Osteoblast (primary cell): ENCODE data around the gene ACCSL. TPM values are rescaled to one million over a fixed set of nuclear protein-coding genes. Genes with fewer than 3 reads are reported as not detected.

Source experiments
- DNase-seq: peaks from one replicate; pipeline ENCODE4 v3.0.0; 2011; ENCODE audit warnings: low spot score, mixed read lengths; ENCODE audit not compliant: insufficient read length; ENCODE audit errors: missing footprints
- H2AFZ ChIP-seq: 2 replicates; pipeline ENCODE4 v1.6.0; 2011; ENCODE audit warnings: mild to moderate bottlenecking, low read length
- H3K27ac ChIP-seq: 2 replicates; pipeline ENCODE4 v1.5.1; 2011; ENCODE audit warnings: mild to moderate bottlenecking, low read depth, low read length, moderate library complexity
- H3K27me3 ChIP-seq: 2 replicates; pipeline ENCODE4 v1.6.0; 2012; ENCODE audit warnings: mild to moderate bottlenecking, control low read depth, inconsistent platforms, low read length, moderate library complexity; ENCODE audit not compliant: insufficient read depth
- H3K36me3 ChIP-seq: 2 replicates; pipeline ENCODE4 v1.5.1; 2011; ENCODE audit warnings: mild to moderate bottlenecking, low read length, control low read depth, moderate library complexity; ENCODE audit not compliant: insufficient read depth
- H3K4me1 ChIP-seq: 2 replicates; pipeline ENCODE4 v1.5.1; 2011; ENCODE audit warnings: mild to moderate bottlenecking, low read length, control low read depth, moderate library complexity; ENCODE audit not compliant: insufficient read depth
- H3K4me2 ChIP-seq: 2 replicates; pipeline ENCODE4 v1.6.0; 2011; ENCODE audit warnings: mild to moderate bottlenecking, low read length; ENCODE audit not compliant: insufficient read depth
- H3K4me3 ChIP-seq: fragments of 200-600 bp; sonication (generic); 3 replicates; pipeline ENCODE4 v1.5.1; 2012; ENCODE audit warnings: mild to moderate bottlenecking, low read length, inconsistent platforms; ENCODE audit not compliant: insufficient read depth
- H3K79me2 ChIP-seq: 2 replicates; pipeline ENCODE4 v1.6.0; 2012; ENCODE audit warnings: mild to moderate bottlenecking, low read length, control low read depth, inconsistent platforms; ENCODE audit not compliant: insufficient read depth
- H3K9me3 ChIP-seq: 2 replicates; pipeline ENCODE4 v1.5.1; 2011; ENCODE audit warnings: low read depth, low read length, control low read depth
- H4K20me1 ChIP-seq: 2 replicates; pipeline ENCODE4 v1.6.0; 2012; ENCODE audit warnings: mild to moderate bottlenecking, low read length, control low read depth; ENCODE audit not compliant: insufficient read depth
- CTCF ChIP-seq: IDR thresholded peaks from 2 replicates; pipeline ENCODE4 v1.5.1; 2011; ENCODE audit warnings: mild to moderate bottlenecking, low read depth, low read length, moderate library complexity; ENCODE audit errors: extremely low read depth
- total RNA-seq: library from RNA; depleted of rRNA; stranded (reverse); fragments of >200 nt; gene quantifications from 2 replicates; pipeline ENCODE4 v1.2.3, GENCODE V29; 2012

The ACCSL gene
- total RNA-seq, 1 donor, result not detected

GRCh38 chr11:44083906-44084305 lies 36.1 kb downstream of the ACCSL start:
- Histone ChIP-seq H3K9me3 (no peaks in the 10 kb centered on the region), H4K20me1 (no peaks in the 10 kb centered on the region), H3K36me3 (no peaks in the 10 kb centered on the region), H3K27ac (no peak overlapping the region), H3K79me2 (no peaks in the 10 kb centered on the region), H3K27me3 (no peaks in the 10 kb centered on the region), H3K4me2 (no peak overlapping the region), H3K4me3 (no peak overlapping the region), H3K4me1 (no peaks in the 10 kb centered on the region), H2AFZ (no peak overlapping the region)
- TF ChIP-seq CTCF, result no peak
- no peak for DNase-seq

GRCh38 chr11:44085330-44085729 lies 37.5 kb downstream of the ACCSL start:
- H3K79me2 ChIP-seq, result no peaks in the 10 kb centered on the region
- H3K4me2 ChIP-seq, result no peak overlapping the region
- H3K4me1 ChIP-seq, result no peaks in the 10 kb centered on the region
- H3K4me3 ChIP-seq, result no peak overlapping the region
- no peak for TF ChIP-seq CTCF
- no peaks in the 10 kb centered on the region for H3K9me3 ChIP-seq
- no peaks in the 10 kb centered on the region for H3K27me3 ChIP-seq
- H3K36me3 ChIP-seq, result no peaks in the 10 kb centered on the region
- H2AFZ ChIP-seq, result no peak overlapping the region
- no peak for DNase-seq
- no peaks in the 10 kb centered on the region for H4K20me1 ChIP-seq
- no peak overlapping the region for H3K27ac ChIP-seq

- DNase-seq, result no peak
- no peak overlapping the region for H3K4me3 ChIP-seq
- peaks cover 4% of the 10 kb centered on the region for H3K27me3 ChIP-seq
- no peaks in the 10 kb centered on the region for H3K9me3 ChIP-seq
- H2AFZ ChIP-seq, result no peak overlapping the region
- H3K36me3 ChIP-seq, result no peaks in the 10 kb centered on the region
- H3K79me2 ChIP-seq, result no peaks in the 10 kb centered on the region
- H4K20me1 ChIP-seq, result no peaks in the 10 kb centered on the region
- no peak overlapping the region for H3K27ac ChIP-seq
- no peak for TF ChIP-seq CTCF
- no peaks in the 10 kb centered on the region for H3K4me1 ChIP-seq
- no peak overlapping the region for H3K4me2 ChIP-seq
Measured at GRCh38 chr11:44088377-44088776, 40.6 kb downstream of the ACCSL start.

- Histone ChIP-seq H2AFZ (no peak overlapping the region), H3K4me3 (no peak overlapping the region), H3K36me3 (no peaks in the 10 kb centered on the region), H3K79me2 (no peaks in the 10 kb centered on the region), H3K9me3 (no peaks in the 10 kb centered on the region), H3K4me1 (no peaks in the 10 kb centered on the region), H4K20me1 (no peaks in the 10 kb centered on the region), H3K4me2 (no peak overlapping the region), H3K27ac (no peak overlapping the region), H3K27me3 (peaks cover 4% of the 10 kb centered on the region)
- TF ChIP-seq CTCF, result no peak
- no peak for DNase-seq
Measured at GRCh38 chr11:44088871-44089270, 41.1 kb downstream of the ACCSL start.
